GM10248 (cell line): ENCODE results near the gene WSB1.

Experiments
- CTCF ChIA-PET: fragments of 300-600 bp; sonication (Branson Sonifier 250); formaldehyde crosslinking; extraction: SDS; loops from one replicate; lab custom pipeline; 2021; ENCODE audit warnings: antibody characterized with exemption; lab: Yijun Ruan, JAX
- POLR2A ChIA-PET: fragments of 350-650 bp; sonication (Branson Sonifier 250); formaldehyde crosslinking; extraction: SDS; loops from one replicate; lab custom pipeline; 2020; ENCODE audit warnings: antibody characterized with exemption; lab: Yijun Ruan, JAX
- DNase-seq: peaks from one replicate; pipeline ENCODE4 v3.0.0; 2012; ENCODE audit errors: extremely low spot score
- TF ChIP-seq, protein P1 (sequence below): IDR thresholded peaks from 2 replicates; pipeline ENCODE4 v1.5.1; 2012; ENCODE audit warnings: mild to moderate bottlenecking, low read depth; ENCODE audit errors: extremely low read depth, missing control alignments, control extremely low read depth

The WSB1 gene

DNA sequence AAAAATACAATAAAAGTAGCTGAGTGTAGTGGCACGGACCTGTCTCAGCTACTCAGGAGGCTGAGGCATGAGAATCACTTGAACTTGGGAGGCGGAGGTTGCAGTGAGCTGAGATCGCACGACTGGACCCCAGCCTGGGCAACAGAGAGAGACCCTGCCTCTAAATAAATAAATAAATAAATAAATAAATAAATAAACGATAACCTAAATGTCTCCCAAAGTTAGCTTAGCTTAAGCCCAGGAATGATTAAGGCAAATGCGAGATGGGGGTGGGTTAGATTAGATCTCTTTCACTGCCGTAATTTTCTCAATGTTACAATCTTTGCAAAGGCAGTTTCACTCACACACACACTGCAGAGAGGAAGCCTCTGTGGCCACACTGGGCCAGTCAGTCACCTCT lies 46.7 kb downstream of the WSB1 start:
- POLR2A ChIA-PET, result interaction anchor here (1.9 kb wide), 1 partner anchor 46 kb away, joined by 4 read pairs; the partner anchor contains the start of gene WSB1
- TF ChIP-seq, protein P1, sequence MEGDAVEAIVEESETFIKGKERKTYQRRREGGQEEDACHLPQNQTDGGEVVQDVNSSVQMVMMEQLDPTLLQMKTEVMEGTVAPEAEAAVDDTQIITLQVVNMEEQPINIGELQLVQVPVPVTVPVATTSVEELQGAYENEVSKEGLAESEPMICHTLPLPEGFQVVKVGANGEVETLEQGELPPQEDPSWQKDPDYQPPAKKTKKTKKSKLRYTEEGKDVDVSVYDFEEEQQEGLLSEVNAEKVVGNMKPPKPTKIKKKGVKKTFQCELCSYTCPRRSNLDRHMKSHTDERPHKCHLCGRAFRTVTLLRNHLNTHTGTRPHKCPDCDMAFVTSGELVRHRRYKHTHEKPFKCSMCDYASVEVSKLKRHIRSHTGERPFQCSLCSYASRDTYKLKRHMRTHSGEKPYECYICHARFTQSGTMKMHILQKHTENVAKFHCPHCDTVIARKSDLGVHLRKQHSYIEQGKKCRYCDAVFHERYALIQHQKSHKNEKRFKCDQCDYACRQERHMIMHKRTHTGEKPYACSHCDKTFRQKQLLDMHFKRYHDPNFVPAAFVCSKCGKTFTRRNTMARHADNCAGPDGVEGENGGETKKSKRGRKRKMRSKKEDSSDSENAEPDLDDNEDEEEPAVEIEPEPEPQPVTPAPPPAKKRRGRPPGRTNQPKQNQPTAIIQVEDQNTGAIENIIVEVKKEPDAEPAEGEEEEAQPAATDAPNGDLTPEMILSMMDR, result no peak
- CTCF ChIA-PET, result interaction anchor here (0.8 to 2.2 kb wide), 6 partner anchors 14 to 310 kb away, joined by 3 to 6 read pairs (median 4); no protein-coding TSS in a partner anchor
- no peak for DNase-seq

DNA sequence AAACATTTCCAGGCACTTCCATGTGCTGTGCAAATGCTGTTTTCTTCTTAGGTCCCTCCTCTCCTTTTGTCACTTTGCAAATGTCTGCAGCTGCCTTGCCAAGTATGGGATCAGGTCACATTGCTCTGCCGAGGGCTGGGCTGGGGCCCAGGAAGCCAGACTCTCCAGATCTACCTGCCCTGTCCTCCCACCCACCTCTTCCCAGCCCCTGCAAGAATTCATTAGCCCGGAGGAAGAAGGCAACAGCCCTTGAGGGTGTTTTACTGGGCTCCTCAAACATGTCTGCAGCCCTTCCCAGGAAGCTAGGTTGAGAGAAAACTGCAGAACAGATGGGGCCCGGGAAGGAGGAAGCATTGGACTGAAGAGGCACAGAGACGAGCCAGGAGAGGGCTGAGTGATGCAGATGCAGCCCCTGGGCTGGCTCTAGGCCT lies 47.1 kb downstream of the WSB1 start:
- no peak for DNase-seq
- ChIA-PET POLR2A (interaction anchor here (1.9 kb wide), 1 partner anchor 46 kb away, joined by 4 read pairs; the partner anchor contains the start of gene WSB1), CTCF (interaction anchor here (0.8 to 2.4 kb wide), 6 partner anchors 13 to 310 kb away, joined by 3 to 6 read pairs (median 4); no protein-coding TSS in a partner anchor)
- TF ChIP-seq, protein P1, result no peak

DNA sequence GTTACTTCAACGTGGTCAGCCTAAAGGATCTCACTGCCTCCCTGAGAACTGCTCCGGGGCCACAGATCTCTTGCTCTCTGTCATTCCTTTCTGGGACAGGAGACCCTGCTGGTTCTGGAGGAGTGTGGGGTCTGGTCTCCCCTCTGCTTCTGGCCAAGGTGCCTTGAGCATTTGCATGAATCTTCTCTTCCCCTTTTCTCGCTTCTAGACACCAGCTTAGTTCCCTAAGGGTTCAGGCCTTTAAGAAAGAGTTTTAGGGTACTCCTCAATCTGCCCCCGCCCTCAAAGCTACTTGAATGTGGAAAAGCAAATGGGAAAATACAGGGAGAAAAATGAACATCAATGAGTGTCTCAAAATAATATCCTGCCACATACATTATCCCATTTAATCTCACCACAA lies 48.1 kb downstream of the WSB1 start:
- DNase-seq, result no peak
- TF ChIP-seq, protein P1, result no peak
- POLR2A ChIA-PET, result no interaction called here
- CTCF ChIA-PET, result interaction anchor here (2.2 to 2.4 kb wide), 2 partner anchors 97 to 105 kb away, joined by 5 to 6 read pairs; no protein-coding TSS in a partner anchor

DNA sequence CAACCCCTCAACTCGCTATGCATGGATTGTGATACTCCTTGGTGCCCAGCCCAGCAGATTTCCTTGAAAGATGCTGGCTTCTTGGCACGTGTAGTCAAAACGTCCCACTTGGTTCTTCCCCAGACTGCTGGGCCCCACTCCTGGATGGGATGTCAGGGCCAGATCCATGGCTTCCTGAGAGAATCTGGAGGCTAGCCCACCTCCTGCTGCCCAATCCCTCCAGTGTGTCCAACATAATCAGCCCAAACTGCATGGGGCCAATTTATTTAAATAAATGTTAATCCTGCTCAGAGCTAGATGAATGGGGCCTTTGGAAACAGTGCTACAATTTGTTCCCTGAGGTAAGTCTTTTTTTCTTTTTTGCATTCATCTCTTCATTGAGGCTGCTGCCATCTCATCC lies 49.4 kb downstream of the WSB1 start:
- POLR2A ChIA-PET, result no interaction called here
- no peak for DNase-seq
- CTCF ChIA-PET, result interaction anchor here (0.9 to 3.0 kb wide), 8 partner anchors 9 to 308 kb away, joined by 3 to 17 read pairs (median 5); partner anchors contain the start of gene KSR1
- TF ChIP-seq, protein P1, result no peak

DNA sequence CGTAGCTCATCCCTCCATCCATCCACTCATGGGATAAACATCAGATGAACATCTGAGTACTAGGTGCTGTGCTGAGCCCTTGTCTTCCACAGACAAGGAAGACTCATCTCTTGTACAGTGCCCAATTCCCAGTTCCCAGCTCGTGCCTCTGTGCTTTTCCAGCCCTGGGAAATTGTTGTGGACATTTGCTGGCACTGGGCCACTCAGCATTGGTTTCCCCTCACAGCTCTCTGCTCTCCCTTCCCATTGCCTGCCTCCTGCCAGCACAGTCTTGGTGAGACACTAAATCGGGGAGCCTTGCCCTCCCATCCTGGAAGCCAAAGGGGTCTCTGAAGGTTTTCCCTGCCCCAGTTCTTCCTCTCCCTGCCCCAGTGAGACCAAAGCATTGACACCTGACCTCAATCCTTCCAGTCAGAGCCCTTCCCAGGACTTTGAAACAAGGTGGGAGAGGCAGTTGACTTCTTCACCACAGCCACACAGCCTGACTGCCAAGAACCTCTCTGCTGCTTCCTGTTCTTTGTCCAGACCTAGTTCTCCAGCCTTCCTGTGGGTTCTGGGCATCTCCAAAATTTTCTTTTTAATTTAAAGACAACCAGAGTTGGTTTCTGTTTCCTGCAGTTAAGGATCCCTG lies 50.2 kb downstream of the WSB1 start:
- DNase-seq, result no peak
- POLR2A ChIA-PET, result no interaction called here
- CTCF ChIA-PET, result interaction anchor here (0.9 to 3.0 kb wide), 11 partner anchors 8 to 307 kb away, joined by 3 to 17 read pairs (median 4); partner anchors contain the start of gene KSR1
- TF ChIP-seq, protein P1, result no peak

DNA sequence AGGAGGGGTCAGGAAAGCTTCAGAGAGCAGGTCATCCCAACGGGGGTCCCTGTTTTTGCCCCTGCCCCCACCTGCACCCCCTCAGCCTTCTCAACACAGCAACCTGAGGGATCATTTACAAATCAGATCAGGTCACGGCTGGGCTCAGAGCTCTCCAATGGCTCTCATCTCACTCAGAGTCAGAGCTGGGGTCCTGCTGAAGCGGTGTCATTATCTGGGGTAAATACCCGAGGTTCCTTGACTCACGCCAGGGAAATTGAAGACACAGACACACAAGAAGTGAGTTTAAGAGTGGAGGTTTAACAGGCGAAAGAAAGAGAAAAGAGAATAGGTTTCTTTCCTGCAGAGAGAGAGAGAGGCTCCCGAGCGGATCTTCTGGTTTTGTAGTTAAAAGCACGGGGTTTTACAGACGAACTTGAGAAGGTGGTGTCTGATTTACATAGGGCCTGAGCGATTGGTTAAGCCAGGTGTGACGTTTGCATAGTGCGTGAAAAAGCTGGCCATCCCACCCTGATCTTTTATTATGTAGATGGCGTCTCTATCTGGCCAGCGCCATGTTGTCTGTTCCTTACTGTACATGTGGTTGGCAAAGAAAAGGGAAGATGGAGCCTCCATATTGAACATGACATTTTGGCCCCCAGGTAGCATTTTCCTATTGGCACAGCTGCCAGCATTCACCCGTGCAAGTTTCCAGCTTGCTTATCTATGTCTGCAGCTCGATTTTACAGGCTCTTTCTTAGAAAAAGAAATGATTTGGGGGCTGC lies 51.4 kb downstream of the WSB1 start:
- no peak for DNase-seq
- ChIA-PET POLR2A (no interaction called here), CTCF (interaction anchor here (1.0 to 3.0 kb wide), 10 partner anchors 9 to 309 kb away, joined by 3 to 17 read pairs (median 3); no protein-coding TSS in a partner anchor)
- TF ChIP-seq, protein P1, result no peak
